Stimulated activated CD4-positive, alpha-beta T cell treated with anti-CD3 and anti-CD28 coated beads, Interleukin-15, amount 100 ng/mL, for 24 hours (primary cell): ENCODE data around the gene NIPAL3.
A peak's percentile ranks its signal among the peaks of the same experiment; 100 is the strongest.

Experiments
- DNase-seq: peaks from one replicate; pipeline ENCODE4 v3.0.0-alpha.2; 2020

Gene NIPAL3

GRCh38 chr1:24391882-24392603, 23.6 kb upstream of the NIPAL3 start:
- peak; percentile 75 for DNase-seq

GRCh38 chr1:24392604-24392946, 23.0 kb upstream of the NIPAL3 start:
- no peak for DNase-seq

- DNase-seq, result no peak
Measured at GRCh38 chr1:24392982-24393650, 22.5 kb upstream of the NIPAL3 start.

- DNase-seq, result no peak
Measured at GRCh38 chr1:24393892-24394291, 21.7 kb upstream of the NIPAL3 start.

- DNase-seq, result no peak
Measured at GRCh38 chr1:24400065-24400464, 15.5 kb upstream of the NIPAL3 start.

GRCh38 chr1:24403806-24404205, 11.8 kb upstream of the NIPAL3 start:
- DNase-seq, result no peak

GRCh38 chr1:24406788-24407187, 8.8 kb upstream of the NIPAL3 start:
- DNase-seq, result no peak

- no peak for DNase-seq
Measured at GRCh38 chr1:24409535-24409934, 6.1 kb upstream of the NIPAL3 start.

- no peak for DNase-seq
Measured at GRCh38 chr1:24410750-24411149, 4.9 kb upstream of the NIPAL3 start.

GRCh38 chr1:24411963-24412362, 3.6 kb upstream of the NIPAL3 start:
- DNase-seq, result no peak

GRCh38 chr1:24412408-24412807, 3.2 kb upstream of the NIPAL3 start:
- no peak for DNase-seq

GRCh38 chr1:24413350-24414163, 2.0 kb upstream of the NIPAL3 start, which contains the start of gene STPG1:
Gene STPG1, minus strand, starts transcription at chr1:24413782. Its CDS starts 12,394 bp downstream, at chr1:24401388.
- peak; percentile 87 for DNase-seq

- DNase-seq, result no peak
Measured at GRCh38 chr1:24414775-24415333, 748 bp upstream of the NIPAL3 start.

- DNase-seq, result peak; percentile 27
Measured at GRCh38 chr1:24415910-24416665, 486 bp downstream of the NIPAL3 start.

- DNase-seq, result peak; percentile 61
Measured at GRCh38 chr1:24416666-24417391, 1.2 kb downstream of the NIPAL3 start.

GRCh38 chr1:24417681-24418080, 2.1 kb downstream of the NIPAL3 start:
- no peak for DNase-seq

- DNase-seq, result no peak
Measured at GRCh38 chr1:24418898-24419628, 3.5 kb downstream of the NIPAL3 start.

GRCh38 chr1:24420547-24420946, 4.9 kb downstream of the NIPAL3 start:
- DNase-seq, result no peak

- DNase-seq, result no peak
Measured at GRCh38 chr1:24421502-24421901, 5.9 kb downstream of the NIPAL3 start.

GRCh38 chr1:24424207-24424606, 8.6 kb downstream of the NIPAL3 start:
- DNase-seq, result peak; percentile 49

GRCh38 chr1:24424990-24425389, 9.4 kb downstream of the NIPAL3 start:
- DNase-seq, result no peak
